HG02798 (cell line): Measurements from ENCODE around the gene RMND5A.
A peak's percentile ranks its signal among the peaks of the same experiment; 100 is the strongest.

Experiments used
- ATAC-seq: cut with Tn5 transposase; IDR thresholded peaks from one replicate; pipeline ENCODE4 v1.9.1; 2021; ENCODE audit warnings: mild to moderate bottlenecking; ENCODE audit not compliant: unreplicated experiment, poor library complexity

The RMND5A gene

GRCh38 chr2:86719637-86720539 is at the start of gene RMND5A:
Gene RMND5A (plus strand): TSS chr2:86720291. CDS start chr2:86720668, 377 bp downstream.
- ATAC-seq: peak; percentile 93

GRCh38 chr2:86671337-86671981 is 48.6 kb upstream of the RMND5A start:
- ATAC-seq: no peak

GRCh38 chr2:86672027-86672545 is 48.0 kb upstream of the RMND5A start:
- ATAC-seq: no peak

GRCh38 chr2:86673011-86673410 is 47.1 kb upstream of the RMND5A start:
- ATAC-seq: no peak

GRCh38 chr2:86673986-86674670 is 46.0 kb upstream of the RMND5A start:
- ATAC-seq: no peak

- no peak for ATAC-seq
Measured at GRCh38 chr2:86675104-86675503, 45.0 kb upstream of the RMND5A start.

GRCh38 chr2:86675511-86676015 is 44.5 kb upstream of the RMND5A start:
- ATAC-seq: no peak

- ATAC-seq: no peak
Measured at GRCh38 chr2:86677816-86678215, 42.3 kb upstream of the RMND5A start.

- ATAC-seq: no peak
Measured at GRCh38 chr2:86679036-86679435, 41.1 kb upstream of the RMND5A start.

- ATAC-seq: no peak
Measured at GRCh38 chr2:86685351-86685750, 34.7 kb upstream of the RMND5A start.

GRCh38 chr2:86686460-86686859 is 33.6 kb upstream of the RMND5A start:
- no peak for ATAC-seq

GRCh38 chr2:86686905-86687304 is 33.2 kb upstream of the RMND5A start:
- no peak for ATAC-seq

- no peak for ATAC-seq
Measured at GRCh38 chr2:86695053-86695691, 24.9 kb upstream of the RMND5A start.

GRCh38 chr2:86697551-86698104 is 22.5 kb upstream of the RMND5A start:
- ATAC-seq: no peak

- no peak for ATAC-seq
Measured at GRCh38 chr2:86700690-86701089, 19.4 kb upstream of the RMND5A start.

- ATAC-seq: no peak
Measured at GRCh38 chr2:86703704-86704361, 16.3 kb upstream of the RMND5A start.

GRCh38 chr2:86704459-86704971 is 15.6 kb upstream of the RMND5A start:
- ATAC-seq: no peak

- no peak for ATAC-seq
Measured at GRCh38 chr2:86706220-86706619, 13.9 kb upstream of the RMND5A start.

GRCh38 chr2:86706935-86707334 is 13.2 kb upstream of the RMND5A start:
- no peak for ATAC-seq
